Body of pancreas (tissue), 4 donors: Measurements from ENCODE around the gene WSB1.

Experiments
- POLR2A ChIP-seq, 3 donors: fragments of 450-650 bp; IDR thresholded peaks; one replicate each; pipeline ENCODE4 v1.6.1; 2016; ENCODE audit warnings: antibody characterized with exemption in 3 of 3, mild to moderate bottlenecking in 2 of 3
- TF ChIP-seq, protein P1 (sequence below), 7 experiments: fragments of 450-650 bp in 4 of 7; fragments of 200-600 bp in 3 of 7; sonication (generic) in 3 of 7; IDR thresholded peaks; one replicate each; pipeline ENCODE4 v1.5.1; 2016 to 2019; ENCODE audit warnings: antibody characterized with exemption in 7 of 7

GRCh38 chr17:27303734-27304133 lies 9.8 kb downstream of the WSB1 start:
- TF ChIP-seq, protein P1, sequence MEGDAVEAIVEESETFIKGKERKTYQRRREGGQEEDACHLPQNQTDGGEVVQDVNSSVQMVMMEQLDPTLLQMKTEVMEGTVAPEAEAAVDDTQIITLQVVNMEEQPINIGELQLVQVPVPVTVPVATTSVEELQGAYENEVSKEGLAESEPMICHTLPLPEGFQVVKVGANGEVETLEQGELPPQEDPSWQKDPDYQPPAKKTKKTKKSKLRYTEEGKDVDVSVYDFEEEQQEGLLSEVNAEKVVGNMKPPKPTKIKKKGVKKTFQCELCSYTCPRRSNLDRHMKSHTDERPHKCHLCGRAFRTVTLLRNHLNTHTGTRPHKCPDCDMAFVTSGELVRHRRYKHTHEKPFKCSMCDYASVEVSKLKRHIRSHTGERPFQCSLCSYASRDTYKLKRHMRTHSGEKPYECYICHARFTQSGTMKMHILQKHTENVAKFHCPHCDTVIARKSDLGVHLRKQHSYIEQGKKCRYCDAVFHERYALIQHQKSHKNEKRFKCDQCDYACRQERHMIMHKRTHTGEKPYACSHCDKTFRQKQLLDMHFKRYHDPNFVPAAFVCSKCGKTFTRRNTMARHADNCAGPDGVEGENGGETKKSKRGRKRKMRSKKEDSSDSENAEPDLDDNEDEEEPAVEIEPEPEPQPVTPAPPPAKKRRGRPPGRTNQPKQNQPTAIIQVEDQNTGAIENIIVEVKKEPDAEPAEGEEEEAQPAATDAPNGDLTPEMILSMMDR (IDR thresholded peaks at IDR 0.05) = no peak
- no peak for TF ChIP-seq POLR2A (IDR thresholded peaks at IDR 0.05)
